HG02852 (cell line): ENCODE data around the gene NCAM1.
"Not testable (repeated sequence)": the region's sequence is repeated elsewhere in the genome, so short reads cannot be mapped to it uniquely, and the experiment has no call there.

Source experiments
- ATAC-seq: cut with Tn5 transposase; IDR thresholded peaks from one replicate; pipeline ENCODE4 v1.9.1; 2021; ENCODE audit warnings: mild to moderate bottlenecking, moderate library complexity; ENCODE audit not compliant: unreplicated experiment

Gene NCAM1

GRCh38 chr11:112961146-112961668 is at the start of gene NCAM1:
NCAM1 (plus strand) TSS chr11:112961420.
- no peak for ATAC-seq

GRCh38 chr11:112922606-112923005 is 38.6 kb upstream of the NCAM1 start:
- ATAC-seq = no peak

GRCh38 chr11:112924836-112925235 is 36.4 kb upstream of the NCAM1 start:
- ATAC-seq = not testable (repeated sequence)

- ATAC-seq = no peak
Measured at GRCh38 chr11:112925516-112926310, 35.5 kb upstream of the NCAM1 start.

- ATAC-seq = no peak
Measured at GRCh38 chr11:112928136-112928535, 33.1 kb upstream of the NCAM1 start.

GRCh38 chr11:112929432-112929831 is 31.8 kb upstream of the NCAM1 start:
- ATAC-seq = no peak

- no peak for ATAC-seq
Measured at GRCh38 chr11:112931703-112932102, 29.5 kb upstream of the NCAM1 start.

GRCh38 chr11:112932593-112932992 is 28.6 kb upstream of the NCAM1 start:
- ATAC-seq = no peak

GRCh38 chr11:112933970-112934369 is 27.2 kb upstream of the NCAM1 start:
- no peak for ATAC-seq

GRCh38 chr11:112941104-112941503 is 20.1 kb upstream of the NCAM1 start:
- no peak for ATAC-seq

GRCh38 chr11:112942966-112943643 is 18.1 kb upstream of the NCAM1 start:
- ATAC-seq = no peak

GRCh38 chr11:112946866-112947265 is 14.4 kb upstream of the NCAM1 start:
- no peak for ATAC-seq

- no peak for ATAC-seq
Measured at GRCh38 chr11:112949781-112950575, 11.2 kb upstream of the NCAM1 start.

GRCh38 chr11:112958670-112959069 is 2.5 kb upstream of the NCAM1 start:
- no peak for ATAC-seq

- no peak for ATAC-seq
Measured at GRCh38 chr11:112961751-112962578, 745 bp downstream of the NCAM1 start.

GRCh38 chr11:112962579-112963367 is 1.6 kb downstream of the NCAM1 start:
- ATAC-seq = no peak

- ATAC-seq = no peak
Measured at GRCh38 chr11:112963368-112963955, 2.2 kb downstream of the NCAM1 start.

GRCh38 chr11:112965656-112966055 is 4.4 kb downstream of the NCAM1 start:
- no peak for ATAC-seq

- ATAC-seq = no peak
Measured at GRCh38 chr11:112966561-112966960, 5.3 kb downstream of the NCAM1 start.
